ENCODE measurements around the gene SFXN5.

Gene SFXN5

DNA sequence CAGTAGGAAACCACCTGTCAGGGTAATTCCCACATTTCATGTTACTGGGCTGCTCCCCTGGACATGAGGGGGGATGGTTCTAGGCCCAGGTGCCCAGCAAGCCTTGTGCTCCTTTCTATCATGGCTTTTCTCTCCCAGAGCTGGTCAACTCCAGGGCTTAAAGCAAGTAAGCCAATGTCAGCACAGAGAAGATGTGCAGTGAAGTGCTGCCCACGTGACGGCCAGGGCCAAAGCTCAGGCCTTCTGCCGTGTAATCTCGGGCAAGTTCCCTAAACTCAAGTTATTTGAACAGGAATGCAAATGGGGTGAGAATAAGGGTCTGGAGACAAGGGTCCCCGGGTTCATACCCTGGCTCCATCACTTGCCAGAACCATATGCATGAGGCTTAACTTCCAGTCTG, 16.5 kb downstream of the SFXN5 start:
- in situ Hi-C loops (cut with HindIII; ENCODE audit: low sequenced_read_pairs) = no loop called here

- in situ Hi-C loops (cut with HindIII; ENCODE audit: low sequenced_read_pairs) = no loop called here
These were observed 18.0 kb downstream of the SFXN5 start for GRCh38 chr2:73053316-73054114.

DNA sequence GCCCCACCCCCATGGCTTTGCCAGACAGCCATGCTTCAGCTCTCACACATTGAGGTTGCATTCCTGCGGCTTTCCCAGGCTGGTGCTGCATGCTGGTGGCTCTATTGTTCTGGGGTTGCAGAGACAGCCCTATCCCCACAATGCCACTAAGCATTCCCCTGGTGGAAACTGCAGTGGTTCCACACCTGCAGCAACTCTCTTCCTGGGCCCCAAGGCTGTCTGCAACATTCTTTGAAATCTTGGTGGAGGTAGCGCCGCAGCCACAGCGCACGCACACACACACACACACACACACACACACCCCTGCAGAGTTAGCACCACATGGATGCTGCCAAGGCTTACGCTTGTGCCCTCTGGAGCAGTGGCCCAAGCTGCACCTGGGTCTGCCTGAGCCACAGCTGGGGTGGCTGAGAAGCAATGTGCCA, 21.4 kb downstream of the SFXN5 start:
- in situ Hi-C loops (cut with HindIII; ENCODE audit: low sequenced_read_pairs) = no loop called here

- in situ Hi-C loops (cut with HindIII; ENCODE audit: low sequenced_read_pairs) = no loop called here
These were observed 27.3 kb downstream of the SFXN5 start for GRCh38 chr2:73043929-73044832.

GRCh38 chr2:73043276-73043675, 28.2 kb downstream of the SFXN5 start:
- in situ Hi-C loops (cut with HindIII; ENCODE audit: low sequenced_read_pairs) = no loop called here

- in situ Hi-C loops (cut with HindIII; ENCODE audit: low sequenced_read_pairs) = no loop called here
These were observed 33.4 kb downstream of the SFXN5 start for GRCh38 chr2:73037947-73038585.

DNA sequence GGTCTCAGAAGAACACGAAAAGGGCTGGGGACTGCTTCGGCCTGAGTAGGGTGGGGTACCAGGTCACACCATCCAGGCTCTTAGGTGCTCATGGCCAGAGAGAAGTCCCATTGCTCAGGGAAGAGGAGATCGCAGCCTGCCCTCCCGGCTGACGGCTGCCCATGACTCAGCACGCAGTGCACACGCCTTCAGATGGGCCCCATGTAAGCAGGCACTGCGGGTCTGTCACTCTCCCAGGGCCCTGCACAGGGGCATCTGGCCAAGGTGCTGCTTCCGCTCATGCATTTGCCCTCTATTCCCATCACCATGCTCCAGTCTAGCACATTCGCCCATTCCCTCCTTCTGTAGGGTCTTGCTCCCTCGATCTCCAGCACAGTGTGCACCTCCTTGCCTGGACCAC, 34.7 kb downstream of the SFXN5 start:
- in situ Hi-C loops (cut with HindIII; ENCODE audit: low sequenced_read_pairs) = no loop called here

- in situ Hi-C loops (cut with HindIII; ENCODE audit: low sequenced_read_pairs) = no loop called here
These were observed 35.4 kb downstream of the SFXN5 start for GRCh38 chr2:73035899-73036711.

GRCh38 chr2:73034661-73035375, 36.7 kb downstream of the SFXN5 start:
- in situ Hi-C loops (cut with HindIII; ENCODE audit: low sequenced_read_pairs) = no loop called here

GRCh38 chr2:73033766-73034381, 37.6 kb downstream of the SFXN5 start:
- in situ Hi-C loops (cut with HindIII; ENCODE audit: low sequenced_read_pairs) = no loop called here

DNA sequence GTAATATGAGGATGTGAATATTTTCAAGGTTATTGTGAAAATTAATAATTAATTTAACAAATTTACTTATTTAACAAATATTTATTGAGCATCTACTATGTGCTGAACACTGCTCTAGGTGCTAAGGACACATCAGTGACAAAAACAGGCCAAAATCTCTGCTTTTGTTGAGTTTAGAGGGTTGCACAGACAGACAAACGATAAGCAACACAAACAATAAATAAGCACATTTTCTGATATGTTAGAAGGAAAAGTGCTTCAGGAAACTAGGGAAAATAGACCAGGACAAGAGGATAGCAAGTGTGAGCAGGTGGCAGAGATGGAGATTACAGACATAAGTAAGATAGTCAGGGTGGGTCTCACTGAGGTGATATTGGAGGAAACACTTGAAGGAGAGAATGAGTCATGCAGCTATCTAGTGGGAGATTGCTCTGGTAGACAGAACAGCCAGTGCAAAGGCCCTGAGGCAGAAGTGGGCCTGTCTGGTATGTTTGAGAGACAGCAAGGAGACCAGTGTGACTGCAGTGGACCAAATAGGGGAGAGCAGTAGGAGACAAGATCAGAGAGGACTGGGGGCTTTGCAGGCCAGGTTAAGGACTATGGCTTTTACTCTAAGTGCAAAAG, 38.3 kb downstream of the SFXN5 start:
- in situ Hi-C loops (cut with HindIII; ENCODE audit: low sequenced_read_pairs) = no loop called here

DNA sequence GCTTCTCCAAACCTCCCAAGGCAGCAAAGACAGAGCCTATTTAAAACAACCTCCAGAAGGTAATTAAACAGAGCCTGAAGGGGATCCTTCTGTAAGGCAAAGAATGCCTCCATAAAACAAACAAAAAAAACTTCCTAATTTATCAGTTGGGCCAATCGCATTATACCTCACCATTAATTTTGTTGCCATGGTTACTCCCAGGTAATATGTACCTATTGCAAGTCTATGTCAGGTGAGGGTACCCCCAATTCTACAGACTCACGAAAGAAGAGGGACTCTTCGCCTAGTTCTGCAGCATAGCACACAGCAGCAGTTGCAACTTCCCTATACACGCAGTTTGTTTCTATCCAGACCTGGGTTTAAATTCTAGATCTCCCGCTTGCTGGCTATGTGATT, 38.8 kb downstream of the SFXN5 start:
- in situ Hi-C loops (cut with HindIII; ENCODE audit: low sequenced_read_pairs) = no loop called here

GRCh38 chr2:73031725-73032701, 39.5 kb downstream of the SFXN5 start:
- in situ Hi-C loops (cut with HindIII; ENCODE audit: low sequenced_read_pairs) = no loop called here

DNA sequence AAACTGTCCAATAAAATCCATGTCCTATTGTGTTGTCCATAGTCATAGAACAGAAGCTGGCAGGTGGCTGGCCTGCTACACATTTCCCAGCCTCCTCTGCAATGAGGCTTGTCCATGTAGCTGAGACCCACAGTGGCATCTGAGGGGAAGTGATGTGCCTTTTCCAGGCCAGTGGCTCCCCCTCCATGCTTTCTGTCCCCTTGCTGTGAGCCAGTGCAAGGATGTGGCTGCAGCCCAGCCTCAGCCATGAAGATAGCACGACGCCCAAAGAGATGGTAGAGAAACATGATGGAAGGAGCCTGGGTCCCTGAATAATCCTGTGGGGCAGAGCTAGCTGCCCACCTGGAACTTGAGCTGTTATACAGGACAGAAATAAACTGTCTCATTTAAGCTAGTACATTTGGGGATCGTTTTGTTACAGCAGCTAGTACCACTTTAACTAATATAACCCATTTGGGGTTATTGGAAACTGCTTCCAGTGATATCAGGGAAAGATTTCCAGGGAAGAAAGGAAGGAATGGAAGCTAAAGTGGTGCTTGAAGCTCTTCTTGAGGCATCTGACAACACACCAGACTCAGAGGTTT, 40.3 kb downstream of the SFXN5 start:
- in situ Hi-C loops (cut with HindIII; ENCODE audit: low sequenced_read_pairs) = no loop called here

GRCh38 chr2:73028841-73029240, 42.7 kb downstream of the SFXN5 start:
- in situ Hi-C loops (cut with HindIII; ENCODE audit: low sequenced_read_pairs) = no loop called here

GRCh38 chr2:73027340-73027739, 44.2 kb downstream of the SFXN5 start:
- in situ Hi-C loops (cut with HindIII; ENCODE audit: low sequenced_read_pairs) = no loop called here

GRCh38 chr2:73023497-73023896, 48.0 kb downstream of the SFXN5 start:
- in situ Hi-C loops (cut with HindIII; ENCODE audit: low sequenced_read_pairs) = loop anchor here (25.0 kb wide), 1 partner anchor 164 kb away; no protein-coding TSS in a partner anchor

All from DLD1 (cell line).